H1 (cell line): ENCODE data around the gene RBMX. TPM values are rescaled to one million over a fixed set of nuclear protein-coding genes. Genes with fewer than 3 reads are reported as not detected.

ENCODE experiments used
- CTCF ChIA-PET: fragments of 300-600 bp; sonication (Branson Sonifier 250); formaldehyde crosslinking; loops from one replicate; lab custom pipeline; 2021; ENCODE audit not compliant: partially characterized antibody; lab: Charles Lee
- POLR2A ChIA-PET: fragments of 300-600 bp; sonication (Branson Sonifier 250); formaldehyde crosslinking; loops from one replicate; lab custom pipeline; 2021; ENCODE audit warnings: inconsistent platforms; ENCODE audit not compliant: partially characterized antibody; lab: Charles Lee
- DNase-seq, 2 experiments: peaks; one replicate each; pipeline versions ENCODE4 v3.0.0 to v3.0.0-alpha.2; 2010 to 2022; ENCODE audit warnings: low spot score in 2 of 2, low read depth in 1 of 2, mixed read lengths in 1 of 2
- FAIRE-seq: peaks from 2 replicates; lab custom pipeline; 2011; peaks lifted over from hg19 to GRCh38; lab: Jason Lieb, UNC
- H2AFZ ChIP-seq: 2 replicates; pipeline ENCODE4 v1.8.1; 2012; ENCODE audit warnings: low read length, inconsistent platforms
- H2AK5ac ChIP-seq: 2 replicates; pipeline ENCODE4 v1.6.1; 2013; ENCODE audit warnings: low read depth, low read length
- H2BK120ac ChIP-seq: replicated peaks from 2 replicates; pipeline ENCODE3; 2013; ENCODE audit warnings: low read depth, low read length, inconsistent platforms
- H2BK12ac ChIP-seq: 2 replicates; pipeline ENCODE4 v1.6.1; 2013; ENCODE audit warnings: low read depth, low read length
- H2BK15ac ChIP-seq: 2 replicates; pipeline ENCODE4 v1.6.1; 2013; ENCODE audit warnings: low read length
- H2BK20ac ChIP-seq: 2 replicates; pipeline ENCODE4 v1.6.1; 2013; ENCODE audit warnings: low read length
- H2BK5ac ChIP-seq: 2 replicates; pipeline ENCODE4 v1.6.1; 2013; ENCODE audit warnings: low read depth, low read length
- H3K14ac ChIP-seq: 2 replicates; pipeline ENCODE4 v1.6.1; 2013; ENCODE audit warnings: inconsistent platforms; ENCODE audit not compliant: insufficient read length
- H3K18ac ChIP-seq: 2 replicates; pipeline ENCODE4 v1.6.1; 2013; ENCODE audit warnings: low read length; ENCODE audit errors: extremely low read depth
- H3K23ac ChIP-seq: 2 replicates; pipeline ENCODE4 v1.6.1; 2013; ENCODE audit warnings: inconsistent platforms; ENCODE audit not compliant: insufficient read length
- H3K23me2 ChIP-seq: 2 replicates; pipeline ENCODE4 v1.6.1; 2013; ENCODE audit warnings: low read depth, low read length
- H3K27ac ChIP-seq: 2 replicates; pipeline ENCODE4 v1.6.1; 2011; ENCODE audit warnings: low read depth, low read length, inconsistent platforms
- H3K27me3 ChIP-seq, 4 experiments: replicated peaks in 1 of 4; 1 replicate in 1 of 4; 2 replicates in 3 of 4; pipeline versions ENCODE4 v1.6.1 to v1.8.1; 2011 to 2013; ENCODE audit warnings: low read length in 3 of 4, mild to moderate bottlenecking in 3 of 4, inconsistent platforms in 2 of 4, mixed read lengths in 2 of 4, moderate library complexity in 1 of 4; ENCODE audit not compliant: control insufficient read depth in 3 of 4, insufficient read depth in 3 of 4; ENCODE audit errors: extremely low read depth in 1 of 4
- H3K36me3 ChIP-seq, 4 experiments: 2 replicates each; pipeline versions ENCODE4 v1.6.1 to v1.8.1; 2011 to 2013; ENCODE audit warnings: mild to moderate bottlenecking in 4 of 4, low read length in 3 of 4, moderate library complexity in 2 of 4, control low read depth in 1 of 4, inconsistent platforms in 1 of 4; ENCODE audit not compliant: insufficient read depth in 4 of 4, control insufficient read depth in 2 of 4
- H3K4ac ChIP-seq: replicated peaks from 2 replicates; pipeline ENCODE3; 2013; ENCODE audit warnings: low read length, low read depth, mixed read lengths, inconsistent platforms; ENCODE audit not compliant: insufficient read length
- H3K4me1 ChIP-seq, 4 experiments: replicated peaks in 1 of 4; 1 replicate in 1 of 4; 2 replicates in 3 of 4; pipeline versions ENCODE4 v1.6.1 to v1.8.1; 2011 to 2013; ENCODE audit warnings: low read length in 3 of 4, inconsistent platforms in 2 of 4, mixed read lengths in 1 of 4; ENCODE audit not compliant: insufficient read depth in 4 of 4, control insufficient read depth in 3 of 4
- H3K4me2 ChIP-seq, 2 experiments: 2 replicates each; pipeline versions ENCODE4 v1.6.1 to v1.8.1; 2011 to 2013; ENCODE audit warnings: low read depth in 2 of 2, low read length in 2 of 2, control low read depth in 1 of 2, inconsistent platforms in 1 of 2, mild to moderate bottlenecking in 1 of 2; ENCODE audit not compliant: insufficient read depth in 1 of 2
- H3K4me3 ChIP-seq, 4 experiments: fragments of 200-600, 300-600 bp in 1 of 4; sonication (generic), shearing (Covaris generic), sonication (Bioruptor Twin) in 1 of 4; 2 replicates each; pipeline versions ENCODE4 v1.5.1 to v1.8.1; 2011 to 2016; ENCODE audit warnings: low read length in 4 of 4, low read depth in 3 of 4, control low read depth in 2 of 4, inconsistent platforms in 2 of 4, mild to moderate bottlenecking in 2 of 4, mixed read lengths in 1 of 4, moderate library complexity in 1 of 4; ENCODE audit not compliant: insufficient read depth in 2 of 4; ENCODE audit errors: extremely low read depth in 1 of 4
- H3K56ac ChIP-seq: replicated peaks from 2 replicates; pipeline ENCODE3; 2013; ENCODE audit warnings: low read depth, mild to moderate bottlenecking, mixed read lengths, low read length, inconsistent platforms; ENCODE audit not compliant: insufficient read length
- H3K79me1 ChIP-seq: 2 replicates; pipeline ENCODE4 v1.6.1; 2013; ENCODE audit warnings: low read depth, low read length, control low read depth
- H3K79me2 ChIP-seq, 2 experiments: 2 replicates each; pipeline versions ENCODE4 v1.6.1 to v1.8.1; 2012 to 2013; ENCODE audit warnings: low read length in 2 of 2, mild to moderate bottlenecking in 2 of 2, inconsistent platforms in 1 of 2; ENCODE audit not compliant: insufficient read depth in 2 of 2, control insufficient read depth in 1 of 2
- H3K9ac ChIP-seq, 4 experiments: replicated peaks in 1 of 4; 1 replicate in 1 of 4; 2 replicates in 3 of 4; pipeline versions ENCODE4 v1.6.1 to v1.8.1; 2011 to 2013; ENCODE audit warnings: low read depth in 3 of 4, low read length in 3 of 4, control low read depth in 2 of 4, mild to moderate bottlenecking in 2 of 4, moderate library complexity in 2 of 4, inconsistent platforms in 1 of 4; ENCODE audit errors: extremely low read depth in 1 of 4
- H3K9me3 ChIP-seq, 2 experiments: 2 replicates each; pipeline versions ENCODE4 v1.6.1 to v1.8.1; 2012 to 2013; ENCODE audit warnings: mild to moderate bottlenecking in 2 of 2, moderate library complexity in 2 of 2, control low read depth in 1 of 2, inconsistent platforms in 1 of 2, low read depth in 1 of 2, low read length in 1 of 2, mixed read lengths in 1 of 2; ENCODE audit not compliant: insufficient read depth in 2 of 2
- H4K20me1 ChIP-seq, 2 experiments: replicated peaks in 1 of 2; 2 replicates each; pipeline versions ENCODE3 to v1.8.1; 2011 to 2013; ENCODE audit warnings: inconsistent platforms in 2 of 2, low read length in 2 of 2, mild to moderate bottlenecking in 1 of 2; ENCODE audit not compliant: insufficient read depth in 2 of 2, control insufficient read depth in 1 of 2
- H4K5ac ChIP-seq: 2 replicates; pipeline ENCODE4 v1.6.1; 2013; ENCODE audit warnings: low read length, low read depth, mixed read lengths, inconsistent platforms; ENCODE audit not compliant: insufficient read length
- H4K8ac ChIP-seq: 2 replicates; pipeline ENCODE4 v1.8.0; 2013; ENCODE audit warnings: mild to moderate bottlenecking, moderate library complexity, low read length, inconsistent platforms; ENCODE audit not compliant: insufficient read depth; ENCODE audit errors: extremely low read depth
- H4K91ac ChIP-seq: replicated peaks from 2 replicates; pipeline ENCODE3; 2013; ENCODE audit warnings: low read length, mixed read lengths, inconsistent platforms; ENCODE audit not compliant: insufficient read length
- BACH1 ChIP-seq: IDR thresholded peaks from 2 replicates; pipeline ENCODE4 v1.6.1; 2012; ENCODE audit warnings: low read length, improper control_type of control experiment
- CBX5 ChIP-seq: fragments of 300-800, 300-1000 bp; sonication (generic); IDR thresholded peaks from 2 replicates; pipeline ENCODE4 v1.7.1; 2016; ENCODE audit warnings: antibody characterized with exemption, low read length, low read depth
- CEBPB ChIP-seq: IDR thresholded peaks from 2 replicates; pipeline ENCODE4 v1.6.1; 2012; ENCODE audit warnings: low read depth, low read length
- EGR1 ChIP-seq: IDR thresholded peaks from 2 replicates; pipeline ENCODE4 v1.6.1; 2011; ENCODE audit warnings: low read depth, low read length, borderline replicate concordance
- EZH2 ChIP-seq: fragments of 200-600 bp; sonication (generic); IDR thresholded peaks from 2 replicates; pipeline ENCODE4 v1.7.1; 2012; ENCODE audit warnings: low read depth, mild to moderate bottlenecking, moderate library complexity, low read length, inconsistent platforms; ENCODE audit not compliant: severe bottlenecking
- GABPA ChIP-seq: IDR thresholded peaks from 2 replicates; pipeline ENCODE4 v1.6.1; 2011; ENCODE audit warnings: mild to moderate bottlenecking, low read length, moderate library complexity, borderline replicate concordance; ENCODE audit not compliant: insufficient read depth
- KDM5A ChIP-seq: fragments of 200-600 bp; IDR thresholded peaks from 2 replicates; pipeline ENCODE4 v1.7.1; 2012; ENCODE audit warnings: mild to moderate bottlenecking, low read length, inconsistent platforms, mixed read lengths
- RBBP5 ChIP-seq: IDR thresholded peaks from 2 replicates; pipeline ENCODE4 v1.7.1; 2012; ENCODE audit warnings: low read depth, mild to moderate bottlenecking, inconsistent platforms, low read length, moderate library complexity, borderline replicate concordance
- SAP30 ChIP-seq: fragments of 300-600 bp; sonication (generic); IDR thresholded peaks from 2 replicates; pipeline ENCODE4 v1.7.1; 2012; ENCODE audit warnings: low read length, moderate library complexity, mild to moderate bottlenecking, inconsistent platforms; ENCODE audit not compliant: insufficient read depth, insufficient replicate concordance
- SIX5 ChIP-seq: IDR thresholded peaks from 2 replicates; pipeline ENCODE4 v1.6.1; 2011; ENCODE audit warnings: mild to moderate bottlenecking, low read depth, low read length
- SP1 ChIP-seq: IDR thresholded peaks from 2 replicates; pipeline ENCODE4 v1.6.1; 2011; ENCODE audit warnings: low read depth, low read length
- TBP ChIP-seq: IDR thresholded peaks from 2 replicates; pipeline ENCODE4 v1.6.1; 2011; ENCODE audit warnings: low read depth, low read length, improper control_type of control experiment
- TCF12 ChIP-seq: IDR thresholded peaks from 2 replicates; pipeline ENCODE4 v1.6.1; 2011; ENCODE audit warnings: low read depth, mild to moderate bottlenecking, low read length
- YY1 ChIP-seq: IDR thresholded peaks from 2 replicates; pipeline ENCODE4 v1.6.1; 2011; ENCODE audit warnings: low read depth, mild to moderate bottlenecking, low read length
- WGBS, 2 experiments: shearing (Covaris generic) in 1 of 2; methylation state at CpG; one replicate each; pipeline versions ENCODE4 v1.1.6 to v1.1.7; 2013 to 2015; ENCODE audit warnings: low lambda C conversion rate in 2 of 2, mixed read lengths in 2 of 2, inconsistent platforms in 1 of 2, low coverage in 1 of 2, missing lambda C conversion rate in 1 of 2; ENCODE audit not compliant: insufficient replicate concordance in 2 of 2, insufficient coverage in 1 of 2, insufficient read length in 1 of 2; ENCODE audit errors: extremely low coverage in 1 of 2, missing lambda C conversion rate in 1 of 2; 5-methylcytosine and 5-hydroxymethylcytosine counted together
- polyA plus RNA-seq, 7 experiments: library from polyadenylated mRNA; depleted of rRNA in 3 of 7; stranded (reverse) in 5 of 7; unstranded in 2 of 7; fragments of >200 nt in 5 of 7; fragments of 200-250 nt in 2 of 7; gene quantifications; 1 replicate in 5 of 7; 2 replicates in 1 of 7; 4 replicates in 1 of 7; pipeline versions ENCODE4 v1.2.1 to v1.2.3, GENCODE V29; 2011 to 2013; ENCODE audit warnings: missing spikeins in 2 of 7, mixed read lengths in 2 of 7
- total RNA-seq: library from RNA; stranded (reverse); fragmentation: NEBNext Ultra II Directional; extraction: Animal tissue kit (Norgen Biotek cat#: 25700); gene quantifications from 2 replicates; pipeline ENCODE4 v1.2.1, GENCODE V29; 2021
- TF ChIP-seq, protein P1 (sequence below): IDR thresholded peaks from 2 replicates; pipeline ENCODE4 v1.6.1; 2011; ENCODE audit warnings: low read depth, mild to moderate bottlenecking, low read length; ENCODE audit not compliant: insufficient read depth

The RBMX gene
- total and polyA plus RNA-seq, 2 of the 8 experiments (the other 6 are each of a cell fraction or from before 2014, with no cell fraction given) = 213 to 476 TPM

DNA sequence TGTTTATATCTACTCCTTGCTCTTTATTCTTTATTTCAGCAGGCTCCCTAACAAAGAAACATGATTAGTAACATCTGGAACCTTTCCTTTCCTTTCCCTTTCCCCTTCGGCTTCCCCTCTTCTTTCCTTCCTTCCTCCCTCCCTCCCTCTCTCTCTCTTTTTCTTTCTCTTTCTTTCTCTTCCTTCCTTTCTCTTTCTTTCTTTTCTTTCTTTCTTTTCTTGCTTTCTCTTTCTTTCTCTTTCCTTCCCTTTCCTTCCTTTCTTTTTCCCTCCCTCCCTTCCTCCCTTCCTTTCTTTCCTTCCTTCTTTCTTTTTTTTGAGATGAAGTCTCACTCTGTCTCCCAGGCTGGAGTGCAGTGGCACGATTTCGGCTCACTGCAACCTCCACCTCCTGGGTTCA is 30.7 kb upstream of the RBMX start:
- H3K79me2 ChIP-seq = no peaks in the 10 kb centered on the region
- TF ChIP-seq KDM5A (no peak), SIX5 (no peak), EZH2 (no peak), SP1 (no peak), YY1 (no peak), CEBPB (no peak), RBBP5 (no peak), TCF12 (no peak), TBP (no peak), BACH1 (no peak), GABPA (no peak), CBX5 (no peak), SAP30 (no peak), EGR1 (no peak)
- TF ChIP-seq, protein P1, sequence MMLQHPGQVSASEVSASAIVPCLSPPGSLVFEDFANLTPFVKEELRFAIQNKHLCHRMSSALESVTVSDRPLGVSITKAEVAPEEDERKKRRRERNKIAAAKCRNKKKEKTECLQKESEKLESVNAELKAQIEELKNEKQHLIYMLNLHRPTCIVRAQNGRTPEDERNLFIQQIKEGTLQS = no peak
- H4K91ac ChIP-seq = no peak overlapping the region
- peaks cover 3% of the 10 kb centered on the region; the same call in 1 of the 2 replicates for H3K23me2 ChIP-seq
- no peak overlapping the region for H2AFZ ChIP-seq
- no peak overlapping the region for H3K18ac ChIP-seq
- H3K27me3 ChIP-seq = no peaks in the 10 kb centered on the region
- H3K56ac ChIP-seq = no peak overlapping the region
- no peak overlapping the region for H3K14ac ChIP-seq
- H2BK120ac ChIP-seq = no peak overlapping the region
- H3K9me3 ChIP-seq = no peaks in the 10 kb centered on the region
- H3K36me3 ChIP-seq = no peaks in the 10 kb centered on the region
- no peaks in the 10 kb centered on the region for H4K20me1 ChIP-seq
- peak overlapping the region in 1 of 2 experiments; percentile 83; a peak in 1 of 4 replicates for H3K4me2 ChIP-seq
- no peak overlapping the region for H3K4me3 ChIP-seq
- POLR2A ChIA-PET = interaction anchor here (0.8 kb wide), 1 partner anchor 14 kb away, joined by 3 read pairs; no protein-coding TSS in a partner anchor
- H3K4ac ChIP-seq = no peak overlapping the region
- H4K5ac ChIP-seq = no peak overlapping the region
- CTCF ChIA-PET = no interaction called here
- H2AK5ac ChIP-seq = no peak overlapping the region
- H2BK5ac ChIP-seq = no peak overlapping the region
- no peak overlapping the region for H2BK12ac ChIP-seq
- H3K9ac ChIP-seq = no peak overlapping the region
- no peak for FAIRE-seq
- WGBS, 2 experiments = 80% methylated on average over 3 of the region's 3 CpGs; no CpG with 5 or more reads in 1 of the 2 experiments
- H4K8ac ChIP-seq = no peak overlapping the region
- no peak overlapping the region for H3K27ac ChIP-seq
- DNase-seq = no peak
- H3K4me1 ChIP-seq = no peaks in the 10 kb centered on the region; a peak in 1 of 7 replicates
- no peaks in the 10 kb centered on the region for H3K79me1 ChIP-seq
- H2BK15ac ChIP-seq = no peak overlapping the region
- no peak overlapping the region for H3K23ac ChIP-seq
- H2BK20ac ChIP-seq = no peak overlapping the region
